Measurements from ENCODE around the gene MOAP1. TPM values are rescaled to one million over a fixed set of nuclear protein-coding genes. Genes with fewer than 3 reads are reported as not detected.

The MOAP1 gene
- total and polyA plus RNA-seq, 2 of the 8 experiments (the other 6 are each of a cell fraction or from before 2014, with no cell fraction given), result 18.3 to 20.1 TPM

DNA sequence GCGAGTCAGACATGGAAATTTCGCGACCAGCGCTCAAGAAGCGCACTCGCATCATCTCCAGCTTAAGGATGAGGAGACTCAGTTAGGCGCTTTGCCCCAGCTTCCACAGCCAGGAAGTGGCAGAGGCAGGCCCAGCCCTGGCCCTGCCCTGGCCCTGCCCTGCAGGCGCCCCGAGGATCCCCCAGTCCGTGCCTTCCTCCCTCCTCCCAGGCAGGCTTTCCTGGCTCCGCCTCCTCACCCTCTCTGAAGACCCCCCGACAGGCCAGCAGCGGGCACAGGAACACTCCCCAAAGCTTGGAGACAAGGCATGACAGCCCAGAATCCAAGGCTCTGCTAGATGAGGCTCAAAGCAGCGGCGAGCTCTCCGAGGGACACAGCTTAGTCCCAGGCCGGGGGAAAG, 47.5 kb upstream of the MOAP1 start:
- H3K4me2 ChIP-seq (ENCODE audit: insufficient read depth in 1 of 2, low read depth in 2 of 2, low read length in 2 of 2), result no peak overlapping the region
- POLR2A ChIA-PET (ENCODE audit: partially characterized antibody), result no interaction called here
- no peak for TF ChIP-seq BACH1 (IDR thresholded peaks at IDR 0.05; ENCODE audit: low read length)
- no peak for TF ChIP-seq EP300 (IDR thresholded peaks at IDR 0.05; ENCODE audit: borderline replicate concordance in 1 of 2, low read depth in 2 of 2, low read length in 2 of 2)
- no peak for TF ChIP-seq BRCA1 (IDR thresholded peaks at IDR 0.05; ENCODE audit: low read depth, low read length)

More for the DNA sequence above, 47.5 kb upstream of the MOAP1 start:
- Histone ChIP-seq H3K18ac (ENCODE audit: extremely low read depth, low read length) (no peak overlapping the region), H3K27me3 (replicated peaks in 1 of 4; ENCODE audit: control insufficient read depth in 3 of 4, extremely low read depth in 1 of 4, insufficient read depth in 3 of 4, low read length in 3 of 4) (no peaks in the 10 kb centered on the region; a peak in 1 of 7 replicates), H3K79me1 (ENCODE audit: low read depth, low read length) (no peaks in the 10 kb centered on the region), H3K79me2 (ENCODE audit: control insufficient read depth in 1 of 2, insufficient read depth in 2 of 2, low read length in 2 of 2) (no peaks in the 10 kb centered on the region), H4K91ac (replicated peaks; ENCODE audit: insufficient read length, low read length) (no peak overlapping the region), H3K23me2 (ENCODE audit: low read depth, low read length) (no peaks in the 10 kb centered on the region), H3K4ac (replicated peaks; ENCODE audit: insufficient read length, low read depth, low read length) (no peak overlapping the region), H4K20me1 (replicated peaks in 1 of 2; ENCODE audit: control insufficient read depth in 1 of 2, insufficient read depth in 2 of 2, low read length in 2 of 2) (no peaks in the 10 kb centered on the region), H4K5ac (ENCODE audit: insufficient read length, low read depth, low read length) (no peak overlapping the region), H3K9me3 (ENCODE audit: insufficient read depth in 2 of 2, low read depth in 1 of 2, low read length in 1 of 2) (no peaks in the 10 kb centered on the region), H3K4me3 (ENCODE audit: extremely low read depth in 1 of 4, insufficient read depth in 2 of 4, low read depth in 3 of 4, low read length in 4 of 4) (no peak overlapping the region), H3K36me3 (ENCODE audit: control insufficient read depth in 2 of 4, insufficient read depth in 4 of 4, low read length in 3 of 4) (peaks cover 2 to 12% (median 4%) of the 10 kb centered on the region in 4 experiments; a peak in 4 of 8 replicates), H2BK5ac (ENCODE audit: low read depth, low read length) (no peak overlapping the region), H2AFZ (ENCODE audit: low read length) (no peak overlapping the region; the same call in 1 of the 2 replicates), H3K27ac (ENCODE audit: low read depth, low read length) (no peak overlapping the region), H2AK5ac (ENCODE audit: low read depth, low read length) (no peak overlapping the region), H3K4me1 (replicated peaks in 1 of 4; ENCODE audit: control insufficient read depth in 3 of 4, insufficient read depth in 4 of 4, low read length in 3 of 4) (no peaks in the 10 kb centered on the region; a peak in 3 of 7 replicates), H3K23ac (ENCODE audit: insufficient read length) (no peak overlapping the region), H3K9ac (replicated peaks in 1 of 4; ENCODE audit: extremely low read depth in 1 of 4, low read depth in 3 of 4, low read length in 3 of 4) (no peak overlapping the region), H2BK20ac (ENCODE audit: low read length) (no peak overlapping the region), H2BK15ac (ENCODE audit: low read length) (no peak overlapping the region), H3K14ac (ENCODE audit: insufficient read length) (no peak overlapping the region), H4K8ac (ENCODE audit: extremely low read depth, insufficient read depth, low read length) (peak overlapping the region; percentile 11), H2BK120ac (replicated peaks; ENCODE audit: low read depth, low read length) (no peak overlapping the region), H3K56ac (replicated peaks; ENCODE audit: insufficient read length, low read depth, low read length) (no peak overlapping the region), H2BK12ac (ENCODE audit: low read depth, low read length) (no peak overlapping the region)
- CTCF ChIA-PET (ENCODE audit: partially characterized antibody), result interaction anchor here (0.6 to 2.2 kb wide), 5 partner anchors 24 to 422 kb away, joined by 3 to 8 read pairs (median 3); no protein-coding TSS in a partner anchor
- 94% methylated on average over 17 of the region's 17 CpGs; no CpG with 5 or more reads in 1 of the 2 experiments for WGBS, 2 experiments (ENCODE audit: extremely low coverage in 1 of 2, insufficient coverage in 1 of 2, insufficient read length in 1 of 2, insufficient replicate concordance in 2 of 2, low coverage in 1 of 2, low lambda C conversion rate in 2 of 2, missing lambda C conversion rate in 1 of 2)
- DNase-seq (ENCODE audit: low read depth in 1 of 2, low spot score in 2 of 2) (peak in 1 of 2 experiments; percentile 50), FAIRE-seq (no peak)
